BLaER1 (cell line): ENCODE data around the gene DEGS2.

Experiments
- H3K27ac ChIP-seq: shearing (Covaris generic); formaldehyde crosslinking; 2 replicates; pipeline ENCODE4 v1.8.1; 2022
- H3K27me3 ChIP-seq: shearing (Covaris generic); formaldehyde crosslinking; 2 replicates; pipeline ENCODE4 v1.8.1; 2022
- H3K36me3 ChIP-seq: shearing (Covaris generic); formaldehyde crosslinking; 2 replicates; pipeline ENCODE4 v1.8.1; 2022
- H3K4me1 ChIP-seq: shearing (Covaris generic); formaldehyde crosslinking; 2 replicates; pipeline ENCODE4 v1.8.1; 2022
- H3K4me2 ChIP-seq: shearing (Covaris generic); formaldehyde crosslinking; 2 replicates; pipeline ENCODE4 v1.8.1; 2022
- H3K4me3 ChIP-seq: shearing (Covaris generic); formaldehyde crosslinking; 2 replicates; pipeline ENCODE4 v1.8.1; 2022
- H3K9ac ChIP-seq: shearing (Covaris generic); formaldehyde crosslinking; 2 replicates; pipeline ENCODE4 v1.8.1; 2022
- H3K9me3 ChIP-seq: shearing (Covaris generic); formaldehyde crosslinking; 2 replicates; pipeline ENCODE4 v1.8.1; 2022
- H4K20me1 ChIP-seq: shearing (Covaris generic); formaldehyde crosslinking; 2 replicates; pipeline ENCODE4 v1.8.1; 2022
- Cebpa-rat ChIP-seq: shearing (Covaris generic); IDR thresholded peaks from 2 replicates; pipeline ENCODE4 v1.8.1; 2022

DEGS2 gene

GRCh38 chr14:100143934-100144333, 15.5 kb downstream of the DEGS2 start:
- H3K4me2 ChIP-seq, result peak overlapping the region; percentile 89; the same call in 1 of the 2 replicates

GRCh38 chr14:100143523-100143922, 15.9 kb downstream of the DEGS2 start:
- no peak for TF ChIP-seq Cebpa-rat
- no peak overlapping the region for H3K4me2 ChIP-seq
- peak overlapping the region; percentile 51; the same call in 1 of the 2 replicates for H3K27ac ChIP-seq
- H3K4me1 ChIP-seq, result peaks cover 96% of the 10 kb centered on the region
- no peaks in the 10 kb centered on the region; the same call in 1 of the 2 replicates for H4K20me1 ChIP-seq
- no peaks in the 10 kb centered on the region for H3K9me3 ChIP-seq
- no peaks in the 10 kb centered on the region for H3K27me3 ChIP-seq
- peaks cover 63% of the 10 kb centered on the region for H3K36me3 ChIP-seq
- H3K4me3 ChIP-seq, result no peak overlapping the region
- no peak overlapping the region for H3K9ac ChIP-seq

More at GRCh38 chr14:100143934-100144333, 15.5 kb downstream of the DEGS2 start:
- H3K9ac ChIP-seq, result no peak overlapping the region
- H3K9me3 ChIP-seq, result no peaks in the 10 kb centered on the region
- H3K27me3 ChIP-seq, result no peaks in the 10 kb centered on the region
- no peak overlapping the region for H3K4me3 ChIP-seq
- H3K27ac ChIP-seq, result no peak overlapping the region
- peaks cover 96% of the 10 kb centered on the region for H3K4me1 ChIP-seq
- H4K20me1 ChIP-seq, result no peaks in the 10 kb centered on the region; the same call in 1 of the 2 replicates
- TF ChIP-seq Cebpa-rat, result no peak
- H3K36me3 ChIP-seq, result peaks cover 59% of the 10 kb centered on the region

- Histone ChIP-seq H3K4me2 (peak overlapping the region; percentile 63), H3K27ac (peak overlapping the region; percentile 64), H3K4me3 (no peak overlapping the region), H3K27me3 (no peaks in the 10 kb centered on the region), H3K36me3 (peaks cover 75% of the 10 kb centered on the region), H3K9me3 (no peaks in the 10 kb centered on the region), H4K20me1 (no peaks in the 10 kb centered on the region; the same call in 1 of the 2 replicates), H3K9ac (peak overlapping the region; percentile 35; the same call in 1 of the 2 replicates), H3K4me1 (peaks cover 96% of the 10 kb centered on the region)
- no peak for TF ChIP-seq Cebpa-rat
Measured at GRCh38 chr14:100142073-100143040, 17.1 kb downstream of the DEGS2 start.

- no peaks in the 10 kb centered on the region for H3K27me3 ChIP-seq
- peaks cover 87% of the 10 kb centered on the region for H3K36me3 ChIP-seq
- peak overlapping the region; percentile 63 for H3K4me2 ChIP-seq
- no peak overlapping the region for H3K4me3 ChIP-seq
- no peak for TF ChIP-seq Cebpa-rat
- H3K9ac ChIP-seq, result peak overlapping the region; percentile 35; the same call in 1 of the 2 replicates
- H3K4me1 ChIP-seq, result peaks cover 96% of the 10 kb centered on the region
- H4K20me1 ChIP-seq, result no peaks in the 10 kb centered on the region
- no peaks in the 10 kb centered on the region for H3K9me3 ChIP-seq
- peak overlapping the region; percentile 64 for H3K27ac ChIP-seq
Measured at GRCh38 chr14:100141098-100141497, 18.3 kb downstream of the DEGS2 start.

GRCh38 chr14:100140452-100141078, 18.9 kb downstream of the DEGS2 start:
- H3K36me3 ChIP-seq, result peaks cover 93% of the 10 kb centered on the region
- H3K9ac ChIP-seq, result no peak overlapping the region; the same call in 1 of the 2 replicates
- H3K4me2 ChIP-seq, result peak overlapping the region; percentile 63
- no peak for TF ChIP-seq Cebpa-rat
- H3K4me1 ChIP-seq, result peaks cover 96% of the 10 kb centered on the region
- H3K4me3 ChIP-seq, result no peak overlapping the region
- H3K9me3 ChIP-seq, result no peaks in the 10 kb centered on the region
- peak overlapping the region; percentile 64 for H3K27ac ChIP-seq
- H4K20me1 ChIP-seq, result no peaks in the 10 kb centered on the region
- no peaks in the 10 kb centered on the region for H3K27me3 ChIP-seq

- Histone ChIP-seq H3K27ac (no peak overlapping the region), H3K9me3 (no peaks in the 10 kb centered on the region), H3K9ac (no peak overlapping the region), H3K36me3 (peaks cover 94% of the 10 kb centered on the region), H3K4me1 (peaks cover 96% of the 10 kb centered on the region), H4K20me1 (peaks cover 15% of the 10 kb centered on the region; the same call in 1 of the 2 replicates), H3K4me2 (no peak overlapping the region), H3K4me3 (no peak overlapping the region), H3K27me3 (no peaks in the 10 kb centered on the region)
- no peak for TF ChIP-seq Cebpa-rat
Measured at GRCh38 chr14:100138955-100139354, 20.5 kb downstream of the DEGS2 start.

GRCh38 chr14:100138082-100138787, 21.2 kb downstream of the DEGS2 start:
- H4K20me1 ChIP-seq, result peaks cover 22% of the 10 kb centered on the region; the same call in 1 of the 2 replicates
- no peak overlapping the region for H3K9ac ChIP-seq
- H3K36me3 ChIP-seq, result peaks cover 94% of the 10 kb centered on the region
- H3K4me3 ChIP-seq, result no peak overlapping the region
- H3K9me3 ChIP-seq, result no peaks in the 10 kb centered on the region
- H3K27ac ChIP-seq, result no peak overlapping the region
- peaks cover 99% of the 10 kb centered on the region for H3K4me1 ChIP-seq
- no peak for TF ChIP-seq Cebpa-rat
- H3K4me2 ChIP-seq, result peak overlapping the region; percentile 9; the same call in 1 of the 2 replicates
- no peaks in the 10 kb centered on the region for H3K27me3 ChIP-seq

GRCh38 chr14:100137173-100137572, 22.3 kb downstream of the DEGS2 start:
- H3K27me3 ChIP-seq, result no peaks in the 10 kb centered on the region
- H3K4me2 ChIP-seq, result no peak overlapping the region
- H3K36me3 ChIP-seq, result peaks cover 95% of the 10 kb centered on the region
- peaks cover 99% of the 10 kb centered on the region for H3K4me1 ChIP-seq
- H3K27ac ChIP-seq, result peak overlapping the region; percentile 22; the same call in 1 of the 2 replicates
- no peaks in the 10 kb centered on the region for H3K9me3 ChIP-seq
- no peak overlapping the region for H3K4me3 ChIP-seq
- peaks cover 32% of the 10 kb centered on the region for H4K20me1 ChIP-seq
- no peak overlapping the region for H3K9ac ChIP-seq
- no peak for TF ChIP-seq Cebpa-rat

GRCh38 chr14:100135784-100136183, 23.7 kb downstream of the DEGS2 start:
- H3K9ac ChIP-seq, result no peak overlapping the region
- no peaks in the 10 kb centered on the region for H3K9me3 ChIP-seq
- H3K27ac ChIP-seq, result peak overlapping the region; percentile 42
- peaks cover 99% of the 10 kb centered on the region for H3K4me1 ChIP-seq
- H3K36me3 ChIP-seq, result peaks cover 96% of the 10 kb centered on the region
- H3K27me3 ChIP-seq, result no peaks in the 10 kb centered on the region
- TF ChIP-seq Cebpa-rat, result no peak
- no peak overlapping the region for H3K4me3 ChIP-seq
- H3K4me2 ChIP-seq, result peak overlapping the region; percentile 90
- peaks cover 39% of the 10 kb centered on the region for H4K20me1 ChIP-seq
